ENCODE data around the gene AUTS2.
"Not testable (repeated sequence)": the region's sequence is repeated elsewhere in the genome, so short reads cannot be mapped to it uniquely, and the experiment has no call there.

Gene AUTS2

GRCh38 chr7:70630818-70631457 lies 1032.7 kb downstream of the AUTS2 start:
- no peak for DNase-seq (ENCODE audit: low read depth)

DNA sequence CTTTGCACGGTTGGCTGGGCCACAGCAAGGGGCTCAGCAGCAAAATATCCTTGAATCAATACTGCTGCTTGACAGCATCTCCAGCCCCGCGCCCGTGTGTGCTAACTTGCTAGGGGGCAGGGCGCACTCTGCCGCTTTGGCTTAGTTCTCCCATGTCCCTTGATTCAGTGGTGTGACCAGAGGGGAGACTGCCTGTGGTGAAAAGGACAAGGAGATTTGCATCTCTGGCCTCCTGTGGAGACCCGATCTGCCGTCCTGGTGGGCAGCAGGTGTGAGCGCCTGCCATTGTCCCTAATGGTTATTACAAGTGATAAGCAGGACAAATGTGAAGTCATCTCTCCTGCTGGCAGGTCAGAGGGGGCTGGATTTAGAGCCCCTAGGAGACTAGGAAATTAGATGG lies 1033.4 kb downstream of the AUTS2 start:
- no peak for DNase-seq (ENCODE audit: low read depth)

- DNase-seq (ENCODE audit: low read depth), result no peak
These were observed 1034.1 kb downstream of the AUTS2 start for GRCh38 chr7:70632400-70632799.

- DNase-seq (ENCODE audit: low read depth), result no peak
These were observed 1035.8 kb downstream of the AUTS2 start for GRCh38 chr7:70634071-70634470.

GRCh38 chr7:70634610-70635068 lies 1036.4 kb downstream of the AUTS2 start:
- no peak for DNase-seq (ENCODE audit: low read depth)

- no peak for DNase-seq (ENCODE audit: low read depth)
These were observed 1037.4 kb downstream of the AUTS2 start for GRCh38 chr7:70635633-70636032.

DNA sequence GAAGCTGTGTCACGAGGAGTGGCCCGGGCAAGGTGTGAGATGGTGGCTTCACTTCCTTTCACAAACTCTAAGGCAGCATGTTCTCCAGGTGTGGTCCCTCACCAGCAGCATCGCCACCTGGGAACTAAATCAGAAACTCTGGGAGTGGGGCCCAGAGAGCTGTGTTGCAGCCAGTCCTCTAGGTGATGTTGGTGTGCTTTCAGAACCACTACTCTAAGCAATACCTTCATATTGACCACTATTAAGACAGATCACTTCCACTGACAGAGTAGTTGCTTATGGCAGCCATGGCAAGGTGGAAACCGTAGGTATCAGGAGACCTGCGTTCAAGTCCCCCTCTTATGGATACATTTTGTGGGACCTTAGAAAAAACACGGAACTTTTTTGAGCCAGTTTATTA lies 1037.9 kb downstream of the AUTS2 start:
- no peak for DNase-seq (ENCODE audit: low read depth)

DNA sequence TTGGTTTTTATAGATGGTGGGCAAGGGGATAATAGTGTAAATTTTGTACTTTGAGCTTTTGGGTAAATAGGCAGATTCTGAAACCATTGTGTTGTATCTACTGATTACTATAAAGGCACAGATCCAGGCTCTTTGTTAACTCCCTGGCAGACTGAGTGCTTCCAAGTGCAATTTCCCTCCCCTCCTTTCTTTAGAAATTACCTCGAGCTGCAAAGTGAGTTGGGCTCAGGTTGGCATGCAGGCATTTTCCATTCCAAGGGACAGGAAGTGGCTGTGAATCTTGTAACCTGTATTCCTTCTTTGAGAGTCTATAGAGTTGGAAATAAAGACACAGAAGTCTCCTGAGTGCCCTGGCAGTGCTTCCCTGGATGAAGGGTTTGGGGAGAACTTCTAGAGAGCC lies 1039.5 kb downstream of the AUTS2 start:
- DNase-seq (ENCODE audit: low read depth), result no peak

GRCh38 chr7:70638158-70639107 lies 1040.2 kb downstream of the AUTS2 start:
- DNase-seq (ENCODE audit: low read depth), result no peak

DNA sequence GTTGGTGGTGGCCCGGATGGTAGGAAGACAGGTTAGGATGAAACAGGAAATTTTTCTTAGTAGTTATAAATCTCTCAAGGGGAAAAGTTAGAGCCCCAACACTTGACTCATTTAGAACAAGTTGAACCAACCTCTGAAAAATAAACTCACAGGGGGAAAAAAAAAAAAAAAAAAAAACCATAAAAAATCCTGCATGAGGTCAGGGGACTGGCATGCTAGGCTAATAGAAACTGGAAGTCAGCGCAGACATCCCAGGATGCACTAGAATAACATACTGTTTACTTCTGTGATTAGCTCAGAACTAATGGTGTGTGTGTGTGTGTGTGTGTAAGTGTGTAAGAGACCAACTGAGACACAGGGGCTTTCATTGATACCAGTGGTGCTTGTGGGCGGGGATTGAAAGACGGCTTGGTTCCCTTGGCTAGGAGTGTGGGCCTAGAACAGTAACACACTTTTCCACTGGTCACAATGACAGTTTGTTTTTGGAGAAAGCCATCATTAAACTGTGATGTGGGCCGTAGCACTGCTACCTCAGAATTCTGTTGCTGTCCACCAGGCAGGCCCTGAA lies 1042.1 kb downstream of the AUTS2 start:
- DNase-seq (ENCODE audit: low read depth), result no peak

- DNase-seq (ENCODE audit: low read depth), result no peak
These were observed 1043.6 kb downstream of the AUTS2 start for GRCh38 chr7:70641882-70642281.

DNA sequence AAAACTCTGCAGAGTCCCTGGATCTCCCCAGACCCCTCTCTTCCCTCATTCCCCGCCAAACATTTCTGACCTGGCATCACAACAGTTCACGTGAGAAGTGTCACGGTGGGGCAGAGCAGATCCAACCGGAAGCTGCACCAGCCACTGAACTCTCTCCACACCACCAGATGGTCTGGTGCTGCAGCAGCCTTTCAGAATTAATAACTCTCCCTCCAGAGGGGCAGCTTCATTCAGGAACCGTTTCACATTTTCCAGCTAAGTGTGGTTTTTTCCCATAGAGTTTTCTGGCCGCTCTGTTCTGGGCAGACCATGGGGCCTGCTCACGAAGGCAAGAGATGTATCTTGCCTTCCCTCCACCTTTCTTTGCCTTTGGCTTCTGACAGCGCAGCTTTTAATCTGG lies 1047.0 kb downstream of the AUTS2 start:
- DNase-seq (ENCODE audit: low read depth), result no peak

GRCh38 chr7:70645876-70646351 lies 1047.6 kb downstream of the AUTS2 start:
- DNase-seq (ENCODE audit: low read depth), result no peak

DNA sequence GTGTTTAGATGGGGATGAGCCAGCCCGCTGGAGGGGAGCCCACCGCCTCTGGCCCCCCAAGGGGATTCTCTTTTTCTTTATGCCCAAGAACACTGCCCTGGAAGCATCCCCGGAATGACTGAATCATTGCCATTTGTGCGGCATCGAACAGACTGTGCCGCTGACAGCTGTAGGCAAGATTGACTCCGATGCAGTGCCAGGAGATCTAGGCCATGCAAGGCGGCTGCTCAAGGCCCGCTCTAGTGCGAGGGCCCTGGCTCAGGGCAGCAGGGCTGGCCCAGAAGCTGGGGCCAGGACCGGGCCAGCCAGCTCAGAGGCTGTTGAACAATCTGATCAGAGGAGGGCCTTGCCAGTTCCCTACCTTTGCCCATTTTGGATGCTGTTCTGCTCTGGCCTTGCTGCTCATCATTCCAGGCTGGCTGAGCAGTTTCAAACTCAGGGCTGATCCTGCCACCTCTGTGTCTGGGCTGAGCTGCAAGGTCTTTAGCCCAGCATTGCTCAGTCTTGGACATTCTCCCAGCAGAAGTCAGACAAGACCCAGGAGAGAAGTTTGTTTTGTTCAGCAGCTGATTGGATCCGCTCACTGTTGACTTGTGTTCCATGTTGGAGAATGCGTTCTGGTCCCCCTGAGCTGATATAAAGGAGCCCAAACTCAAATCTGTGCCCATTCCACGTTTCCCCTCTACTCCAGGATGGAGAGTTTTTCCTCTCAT lies 1048.4 kb downstream of the AUTS2 start:
- no peak for DNase-seq (ENCODE audit: low read depth)

- peak; percentile 75 for DNase-seq (ENCODE audit: low read depth)
These were observed 1049.7 kb downstream of the AUTS2 start for GRCh38 chr7:70647801-70648498.

DNA sequence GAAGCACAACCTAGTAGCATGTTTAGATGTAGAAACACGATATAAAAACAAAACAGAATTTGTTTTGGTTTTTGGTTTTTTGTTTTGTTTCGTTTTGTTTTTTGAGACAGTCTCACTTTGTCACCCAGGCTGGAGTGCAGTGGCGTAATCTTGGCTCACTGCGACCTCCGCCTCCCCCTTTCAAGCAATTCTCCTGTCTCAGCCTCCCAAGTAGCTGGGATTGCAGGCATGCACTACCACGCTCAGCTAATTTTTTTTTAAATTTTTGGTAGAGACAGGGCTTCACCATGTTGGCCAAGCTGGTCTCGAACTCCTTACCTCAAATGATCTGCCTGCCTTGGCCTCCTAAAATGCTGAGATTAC lies 1050.2 kb downstream of the AUTS2 start:
- not testable (repeated sequence) for DNase-seq (ENCODE audit: low read depth)

GRCh38 chr7:70649323-70649722 lies 1051.0 kb downstream of the AUTS2 start:
- no peak for DNase-seq (ENCODE audit: low read depth)

- DNase-seq (ENCODE audit: low read depth), result no peak
These were observed 1055.9 kb downstream of the AUTS2 start for GRCh38 chr7:70654146-70654545.

- no peak for DNase-seq (ENCODE audit: low read depth)
These were observed 1056.7 kb downstream of the AUTS2 start for GRCh38 chr7:70654979-70655378.

- DNase-seq (ENCODE audit: low read depth), result no peak
These were observed 1057.4 kb downstream of the AUTS2 start for GRCh38 chr7:70655694-70656093.

DNA sequence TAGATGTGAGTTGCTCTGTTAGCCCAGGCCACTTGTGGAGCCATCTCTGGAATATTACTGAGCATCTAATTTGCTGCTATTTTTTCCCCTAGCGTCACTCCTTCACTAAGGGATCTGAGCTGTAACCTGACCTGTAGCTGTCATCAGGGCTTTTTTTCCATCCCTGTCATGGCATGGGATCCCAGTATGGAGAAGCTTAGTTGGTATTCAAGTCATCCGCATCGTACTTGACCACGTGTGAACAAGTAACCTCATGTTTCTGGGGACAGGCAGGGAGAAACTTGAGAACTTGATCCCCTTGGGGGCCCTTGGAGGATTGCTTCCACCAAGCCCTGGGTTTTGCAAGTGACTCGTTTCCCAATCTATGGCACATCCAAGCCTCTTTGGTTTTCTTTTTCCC lies 1059.3 kb downstream of the AUTS2 start:
- no peak for DNase-seq (ENCODE audit: low read depth)

All from stimulated activated CD8-positive, alpha-beta memory T cell treated with anti-CD3 and anti-CD28 coated beads, Interleukin-4, amount 100 ng/mL, for 24 hours (primary cell).